PC-3 (cell line): Measurements from ENCODE around the gene GET3. TPM values are rescaled to one million over a fixed set of nuclear protein-coding genes. Genes with fewer than 3 reads are reported as not detected.

Source experiments
- ATAC-seq: fragments of 200-7000 bp; cut with Tn5 transposase; 2 replicates; pipeline ENCODE4 v1.9.1; 2020; ENCODE audit warnings: mild to moderate bottlenecking, moderate library complexity
- BruUV-seq: library from RNA; stranded (reverse); fragments of 400-500 nt; replicated peaks from 2 replicates; lab custom pipeline; 2021; lab: Mats Ljungman, UMichigan
- CTCF ChIA-PET: fragments of 300-600 bp; sonication (Branson Sonifier 250); formaldehyde crosslinking; loops from one replicate; lab custom pipeline; 2022; ENCODE audit warnings: antibody characterized with exemption; lab: Charles Lee
- POLR2A ChIA-PET: fragments of 300-600 bp; sonication (Branson Sonifier 250); formaldehyde crosslinking; loops from one replicate; lab custom pipeline; 2022; ENCODE audit warnings: antibody characterized with exemption; ENCODE audit not compliant: unreplicated experiment; lab: Charles Lee
- DNase-seq: peaks from one replicate; pipeline ENCODE4 v3.0.0-alpha.2; 2015
- H2AFZ ChIP-seq: fragments of 300-600 bp; sonication (generic); 2 replicates; pipeline ENCODE4 v1.6.0; 2016; ENCODE audit warnings: antibody characterized with exemption, low read length
- H3F3A ChIP-seq: fragments of 300-600 bp; sonication (generic); one replicate; pipeline ENCODE4 v1.6.0; 2017; ENCODE audit warnings: antibody characterized with exemption, low read length, control low read depth, mild to moderate bottlenecking; ENCODE audit not compliant: unreplicated experiment
- H3K27ac ChIP-seq: fragments of 300-600 bp; sonication (generic); 2 replicates; pipeline ENCODE4 v1.5.1; 2016; ENCODE audit warnings: mild to moderate bottlenecking, low read length
- H3K27me3 ChIP-seq: fragments of 300-600 bp; sonication (generic); 2 replicates; pipeline ENCODE4 v1.6.1; 2016; ENCODE audit warnings: low read length, mixed read lengths
- H3K36me3 ChIP-seq: fragments of 300-600 bp; sonication (generic); 2 replicates; pipeline ENCODE4 v1.6.1; 2016; ENCODE audit warnings: low read depth, mixed run types, low read length, mixed read lengths
- H3K4me1 ChIP-seq: fragments of 300-600 bp; sonication (generic); 2 replicates; pipeline ENCODE4 v1.5.1; 2016; ENCODE audit warnings: low read length; ENCODE audit not compliant: insufficient read depth
- H3K4me2 ChIP-seq: fragments of 300-600 bp; sonication (generic); 2 replicates; pipeline ENCODE4 v1.6.0; 2016; ENCODE audit warnings: low read length
- H3K4me3 ChIP-seq: fragments of 300-600 bp; sonication (generic); 2 replicates; pipeline ENCODE4 v1.5.1; 2016; ENCODE audit warnings: mild to moderate bottlenecking, low read length, mixed read lengths
- H3K79me2 ChIP-seq: fragments of 300-600 bp; sonication (generic); 2 replicates; pipeline ENCODE4 v1.6.1; 2017; ENCODE audit warnings: low read length, mixed read lengths
- H3K9ac ChIP-seq: fragments of 300-600 bp; sonication (generic); 2 replicates; pipeline ENCODE4 v1.6.0; 2016; ENCODE audit warnings: mild to moderate bottlenecking, low read length
- H3K9me2 ChIP-seq: fragments of 300-600 bp; sonication (generic); replicated peaks from 2 replicates; pipeline ENCODE4 v1.6.1; 2016; ENCODE audit warnings: mixed run types, low read length, mixed read lengths
- H3K9me3 ChIP-seq: fragments of 300-600 bp; sonication (generic); 2 replicates; pipeline ENCODE4 v1.6.1; 2016; ENCODE audit warnings: low read length, mixed read lengths
- H4K20me1 ChIP-seq: fragments of 300-600 bp; sonication (generic); 2 replicates; pipeline ENCODE4 v1.6.1; 2016; ENCODE audit warnings: low read length, mixed read lengths
- CTCF ChIP-seq: fragments of 300-600 bp; sonication (generic); conservative IDR thresholded peaks from 2 replicates; pipeline ENCODE4 v1.5.1; 2017; ENCODE audit warnings: antibody characterized with exemption, low read depth, mild to moderate bottlenecking, low read length
- EZH2 ChIP-seq: fragments of 300-600 bp; sonication (generic); IDR thresholded peaks from one replicate; pipeline ENCODE4 v1.6.1; 2017; ENCODE audit warnings: antibody characterized with exemption, mild to moderate bottlenecking, low read length; ENCODE audit not compliant: unreplicated experiment
- EZH2phosphoT487 ChIP-seq: fragments of 300-600 bp; sonication (generic); IDR thresholded peaks from 2 replicates; pipeline ENCODE4 v1.6.1; 2018; ENCODE audit warnings: mild to moderate bottlenecking, antibody characterized with exemption, low read length, borderline replicate concordance
- intact Hi-C: fragments of 100-400 bp; cut with micrococcal nuclease; formaldehyde crosslinking; loops from 2 replicates; pipeline ENCODE4 v1.9.0; 2023
- total RNA-seq: library from RNA; depleted of rRNA; stranded (reverse); fragments of >200 nt; gene quantifications from 2 replicates; pipeline ENCODE4 v1.2.3, GENCODE V29; 2014

Gene GET3
- total RNA-seq, 1 experiment from 2014 or later = 264 TPM

- peaks cover 12% of the 10 kb centered on the region for H3K4me1 ChIP-seq
- no peak overlapping the region for H3K4me2 ChIP-seq
- H4K20me1 ChIP-seq = no peaks in the 10 kb centered on the region
- no peak overlapping the region for H3K27ac ChIP-seq
- TF ChIP-seq EZH2 (no peak), CTCF (no peak), EZH2phosphoT487 (no peak)
- H3K9me2 ChIP-seq = no peaks in the 10 kb centered on the region
- H3K4me3 ChIP-seq = no peak overlapping the region
- POLR2A ChIA-PET = no interaction called here
- peaks cover 22% of the 10 kb centered on the region for H3K36me3 ChIP-seq
- CTCF ChIA-PET = no interaction called here
- intact Hi-C loops = no loop called here
- H3K9ac ChIP-seq = no peak overlapping the region
- H2AFZ ChIP-seq = no peak overlapping the region
- no peaks in the 10 kb centered on the region for H3K9me3 ChIP-seq
- BruUV-seq = no TSS peak
- DNase-seq = no peak
- H3F3A ChIP-seq = no peaks in the 10 kb centered on the region
- no peak for ATAC-seq
- no peaks in the 10 kb centered on the region for H3K79me2 ChIP-seq
- H3K27me3 ChIP-seq = peaks cover 11% of the 10 kb centered on the region
These were observed 13.6 kb downstream of the GET3 start for GRCh38 chr19:12750851-12751250.

GRCh38 chr19:12751635-12752034 lies 14.3 kb downstream of the GET3 start, which contains the start of gene BEST2:
BEST2 (plus strand) TSS chr19:12751791; CDS start chr19:12752593, 802 bp downstream.
- POLR2A ChIA-PET = no interaction called here
- no peak for DNase-seq
- CTCF ChIA-PET = no interaction called here
- no peak within 1 kb of the TSS for H2AFZ ChIP-seq
- H3K4me1 ChIP-seq = peaks cover 12% of the 10 kb centered on the region
- H3K4me2 ChIP-seq = peak within 1 kb of the TSS; percentile 78; the same call in 1 of the 2 replicates
- no TSS peak for BruUV-seq
- intact Hi-C loops = no loop called here
- H3K9me2 ChIP-seq = no peaks in the 10 kb centered on the region
- H3K36me3 ChIP-seq = peaks cover 15% of the 10 kb centered on the region
- no peaks in the 10 kb centered on the region for H3F3A ChIP-seq
- H3K9me3 ChIP-seq = no peaks in the 10 kb centered on the region
- H3K27me3 ChIP-seq = peaks cover 11% of the 10 kb centered on the region
- no peak within 1 kb of the TSS for H3K9ac ChIP-seq
- no peaks in the 10 kb centered on the region for H3K79me2 ChIP-seq
- H3K4me3 ChIP-seq = no peak within 1 kb of the TSS
- no peak for ATAC-seq
- TF ChIP-seq EZH2phosphoT487 (no peak), CTCF (no peak), EZH2 (no peak)
- H4K20me1 ChIP-seq = no peaks in the 10 kb centered on the region
- no peak within 1 kb of the TSS for H3K27ac ChIP-seq

- Histone ChIP-seq H3K36me3 (peaks cover 11% of the 10 kb centered on the region), H3K9me2 (no peaks in the 10 kb centered on the region), H3K4me1 (peaks cover 12% of the 10 kb centered on the region), H3K27ac (no peak overlapping the region), H3K27me3 (peaks cover 11% of the 10 kb centered on the region), H3K79me2 (no peaks in the 10 kb centered on the region), H2AFZ (no peak overlapping the region), H3K4me3 (no peak overlapping the region), H3F3A (no peaks in the 10 kb centered on the region), H3K4me2 (no peak overlapping the region), H3K9me3 (no peaks in the 10 kb centered on the region), H4K20me1 (no peaks in the 10 kb centered on the region), H3K9ac (no peak overlapping the region)
- no peak for ATAC-seq
- ChIA-PET CTCF (interaction anchor here (0.6 kb wide), 1 partner anchor 36 kb away, joined by 9 read pairs; no protein-coding TSS in a partner anchor), POLR2A (interaction anchor here (0.6 kb wide), 1 partner anchor 28 kb away, joined by 5 read pairs; the partner anchor contains the start of gene TNPO2)
- no TSS peak for BruUV-seq
- no peak for DNase-seq
- TF ChIP-seq EZH2 (no peak), EZH2phosphoT487 (no peak), CTCF (no peak)
- intact Hi-C loops = no loop called here
These were observed 14.9 kb downstream of the GET3 start for GRCh38 chr19:12752056-12752781.
